ENCODE measurements around the gene DEXI.

DNA sequence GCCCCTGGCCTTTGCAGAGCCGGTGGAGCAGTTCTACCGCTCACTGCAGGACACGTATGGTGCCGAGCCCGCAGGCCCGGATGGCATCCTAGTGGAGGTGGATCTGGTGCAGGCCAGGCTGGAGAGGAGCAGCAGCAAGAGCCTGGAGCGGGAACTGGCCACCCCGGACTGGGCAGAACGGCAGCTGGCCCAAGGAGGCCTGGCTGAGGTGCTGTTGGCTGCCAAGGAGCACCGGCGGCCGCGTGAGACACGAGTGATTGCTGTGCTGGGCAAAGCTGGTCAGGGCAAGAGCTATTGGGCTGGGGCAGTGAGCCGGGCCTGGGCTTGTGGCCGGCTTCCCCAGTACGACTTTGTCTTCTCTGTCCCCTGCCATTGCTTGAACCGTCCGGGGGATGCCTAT is 35.8 kb downstream of the DEXI start:
- TF ChIP-seq CTCF (IDR thresholded peaks at IDR 0.05) (no peak), POLR2A (IDR thresholded peaks at IDR 0.05) (no peak)
